Metanephros (tissue), 1 donor: ENCODE measurements around the gene RHCG. TPM values are rescaled to one million over a fixed set of nuclear protein-coding genes. Genes with fewer than 3 reads are reported as not detected.

Source experiments
- total RNA-seq: library from RNA; depleted of rRNA; stranded (reverse); fragments of >200 nt; gene quantifications from one replicate; pipeline ENCODE4 v1.2.3, GENCODE V29; 2014

The RHCG gene
- 11.7 TPM for total RNA-seq

GRCh38 chr15:89496155-89497098 lies at the start of gene RHCG:
Gene RHCG (minus strand): TSS chr15:89496583. CDS start chr15:89496544, 39 bp downstream.

Other genes starting within 250 kb of the RHCG start
- gene POLG, start 161.8 kb downstream of the RHCG start, total RNA-seq, result 75.6 TPM
- 4.3 TPM for gene TICRR, start 78.9 kb upstream of the RHCG start, total RNA-seq
- 16.9 TPM for gene KIF7, start 158.9 kb upstream of the RHCG start, total RNA-seq
- 11.3 TPM for gene PLIN1, start 182.8 kb upstream of the RHCG start, total RNA-seq
- 11.7 TPM for gene PEX11A, start 194.2 kb upstream of the RHCG start, total RNA-seq
- 1.6 TPM for gene WDR93, start 194.2 kb upstream of the RHCG start, total RNA-seq